ENCODE measurements around the gene PAPPA2.
"Not testable (repeated sequence)": the region's sequence is repeated elsewhere in the genome, so short reads cannot be mapped to it uniquely, and the experiment has no call there.

The PAPPA2 gene

GRCh38 chr1:176752505-176752904 lies 289.5 kb downstream of the PAPPA2 start:
- no peak for DNase-seq (ENCODE audit: low read depth in 2 of 3, low spot score in 1 of 3)

- DNase-seq (ENCODE audit: low read depth in 2 of 3, low spot score in 1 of 3) = no peak
Observed at GRCh38 chr1:176754676-176755075, 291.7 kb downstream of the PAPPA2 start.

- DNase-seq (ENCODE audit: low read depth in 2 of 3, low spot score in 1 of 3) = not testable (repeated sequence)
Observed at GRCh38 chr1:176756817-176757216, 293.8 kb downstream of the PAPPA2 start.

GRCh38 chr1:176765608-176766007 lies 302.6 kb downstream of the PAPPA2 start:
- no peak for DNase-seq (ENCODE audit: low read depth in 2 of 3, low spot score in 1 of 3)

- no peak for DNase-seq (ENCODE audit: low read depth in 2 of 3, low spot score in 1 of 3)
Observed at GRCh38 chr1:176766779-176767178, 303.8 kb downstream of the PAPPA2 start.

GRCh38 chr1:176767714-176768136 lies 304.8 kb downstream of the PAPPA2 start:
- no peak for DNase-seq (ENCODE audit: low read depth in 2 of 3, low spot score in 1 of 3)

- DNase-seq (ENCODE audit: low read depth in 2 of 3, low spot score in 1 of 3) = no peak
Observed at GRCh38 chr1:176768532-176768931, 305.6 kb downstream of the PAPPA2 start.

- no peak for DNase-seq (ENCODE audit: low read depth in 2 of 3, low spot score in 1 of 3)
Observed at GRCh38 chr1:176770066-176770465, 307.1 kb downstream of the PAPPA2 start.

- DNase-seq (ENCODE audit: low read depth in 2 of 3, low spot score in 1 of 3) = no peak
Observed at GRCh38 chr1:176773038-176773437, 310.1 kb downstream of the PAPPA2 start.

GRCh38 chr1:176774224-176774623 lies 311.2 kb downstream of the PAPPA2 start:
- DNase-seq (ENCODE audit: low read depth in 2 of 3, low spot score in 1 of 3) = no peak

- no peak for DNase-seq (ENCODE audit: low read depth in 2 of 3, low spot score in 1 of 3)
Observed at GRCh38 chr1:176775378-176775777, 312.4 kb downstream of the PAPPA2 start.

- no peak for DNase-seq (ENCODE audit: low read depth in 2 of 3, low spot score in 1 of 3)
Observed at GRCh38 chr1:176775996-176776395, 313.0 kb downstream of the PAPPA2 start.

- DNase-seq (ENCODE audit: low read depth in 2 of 3, low spot score in 1 of 3) = no peak
Observed at GRCh38 chr1:176778056-176778455, 315.1 kb downstream of the PAPPA2 start.

GRCh38 chr1:176779992-176780328 lies 317.0 kb downstream of the PAPPA2 start:
- no peak for DNase-seq (ENCODE audit: low read depth in 2 of 3, low spot score in 1 of 3)

GRCh38 chr1:176783309-176783708 lies 320.3 kb downstream of the PAPPA2 start:
- DNase-seq (ENCODE audit: low read depth in 2 of 3, low spot score in 1 of 3) = no peak

GRCh38 chr1:176785056-176785455 lies 322.1 kb downstream of the PAPPA2 start:
- no peak for DNase-seq (ENCODE audit: low read depth in 2 of 3, low spot score in 1 of 3)

GRCh38 chr1:176785791-176786190 lies 322.8 kb downstream of the PAPPA2 start:
- no peak for DNase-seq (ENCODE audit: low read depth in 2 of 3, low spot score in 1 of 3)

GRCh38 chr1:176786274-176786673 lies 323.3 kb downstream of the PAPPA2 start:
- DNase-seq (ENCODE audit: low read depth in 2 of 3, low spot score in 1 of 3) = no peak

- no peak for DNase-seq (ENCODE audit: low read depth in 2 of 3, low spot score in 1 of 3)
Observed at GRCh38 chr1:176789571-176790090, 326.7 kb downstream of the PAPPA2 start.

- DNase-seq (ENCODE audit: low read depth in 2 of 3, low spot score in 1 of 3) = no peak
Observed at GRCh38 chr1:176790786-176791185, 327.8 kb downstream of the PAPPA2 start.

GRCh38 chr1:176791906-176792305 lies 328.9 kb downstream of the PAPPA2 start:
- no peak for DNase-seq (ENCODE audit: low read depth in 2 of 3, low spot score in 1 of 3)

GRCh38 chr1:176794897-176795508 lies 332.0 kb downstream of the PAPPA2 start:
- DNase-seq (ENCODE audit: low read depth in 2 of 3, low spot score in 1 of 3) = no peak

GRCh38 chr1:176795929-176796328 lies 333.0 kb downstream of the PAPPA2 start:
- DNase-seq (ENCODE audit: low read depth in 2 of 3, low spot score in 1 of 3) = no peak
